HepG2 (cell line): Measurements from ENCODE around the gene CEP44. TPM values are rescaled to one million over a fixed set of nuclear protein-coding genes. Genes with fewer than 3 reads are reported as not detected.
A peak's percentile ranks its signal among the peaks of the same experiment; 100 is the strongest.

Experiments
- CBX1 ChIP-seq: IDR thresholded peaks from one replicate; pipeline ENCODE4 v1.6.1; 2016; ENCODE audit warnings: antibody characterized with exemption, low read depth
- CEBPB ChIP-seq: IDR thresholded peaks from 2 replicates; pipeline ENCODE4 v1.6.1; 2011; ENCODE audit warnings: low read depth, low read length, improper control_type of control experiment, borderline replicate concordance
- ERF ChIP-seq: IDR thresholded peaks from 2 replicates; pipeline ENCODE4 v1.6.1; 2018; ENCODE audit warnings: missing biosample characterization, missing genetic modification reagents
- FOSL2 ChIP-seq: sonication (generic); formaldehyde crosslinking; IDR thresholded peaks from 2 replicates; pipeline ENCODE4 v1.4.0; 2020; ENCODE audit warnings: missing genetic modification reagents
- GZF1 ChIP-seq: sonication (generic); formaldehyde crosslinking; IDR thresholded peaks from 2 replicates; pipeline ENCODE4 v1.5.1; 2020; ENCODE audit warnings: mild to moderate bottlenecking, missing genetic modification reagents
- HDAC2 ChIP-seq: sonication (generic); formaldehyde crosslinking; IDR thresholded peaks from 2 replicates; pipeline ENCODE4 v1.4.0; 2020; ENCODE audit warnings: missing genetic modification reagents
- HMG20B ChIP-seq: conservative IDR thresholded peaks from 2 replicates; pipeline ENCODE4 v1.6.1; 2016; ENCODE audit warnings: missing genetic modification reagents, missing compliant biosample characterization
- ISX ChIP-seq: sonication (generic); formaldehyde crosslinking; conservative IDR thresholded peaks from 2 replicates; pipeline ENCODE4 v1.5.0; 2020; ENCODE audit warnings: missing genetic modification reagents
- KAT2B ChIP-seq: fragments of 150-350 bp; IDR thresholded peaks from 2 replicates; pipeline ENCODE4 v1.6.1; 2014; ENCODE audit warnings: low read depth, low read length, borderline replicate concordance
- KDM4B ChIP-seq: sonication (generic); formaldehyde crosslinking; IDR thresholded peaks from 2 replicates; pipeline ENCODE4 v1.4.0; 2020; ENCODE audit warnings: missing genetic modification reagents
- MAFF ChIP-seq: IDR thresholded peaks from 2 replicates; pipeline ENCODE4 v1.6.1; 2011; ENCODE audit warnings: low read depth, low read length, improper control_type of control experiment
- MIXL1 ChIP-seq: IDR thresholded peaks from 2 replicates; pipeline ENCODE4 v1.6.1; 2016
- NKX3-1 ChIP-seq: sonication (generic); formaldehyde crosslinking; IDR thresholded peaks from 2 replicates; pipeline ENCODE4 v1.5.0; 2020; ENCODE audit warnings: missing genetic modification reagents
- NR2C2 ChIP-seq: sonication (generic); formaldehyde crosslinking; IDR thresholded peaks from 2 replicates; pipeline ENCODE4 v1.4.0; 2020; ENCODE audit warnings: missing genetic modification reagents, mild to moderate bottlenecking, moderate library complexity, borderline replicate concordance
- PRMT3 ChIP-seq: sonication (generic); formaldehyde crosslinking; IDR thresholded peaks from 2 replicates; pipeline ENCODE4 v1.8.1; 2022; ENCODE audit warnings: low read depth, mild to moderate bottlenecking, moderate library complexity, missing genetic modification reagents, borderline replicate concordance
- SUZ12 ChIP-seq: fragments of 150-350 bp; IDR thresholded peaks from 2 replicates; pipeline ENCODE4 v1.6.1; 2014; ENCODE audit warnings: low read depth, low read length
- TEAD3 ChIP-seq: optimal IDR thresholded peaks from 2 replicates; pipeline ENCODE3; 2016; ENCODE audit warnings: borderline replicate concordance
- U2AF2 ChIP-seq: fragments of 200-400 bp; formaldehyde crosslinking; IDR thresholded peaks from 2 replicates; pipeline ENCODE4 v1.6.1; 2017; ENCODE audit warnings: low read depth, mild to moderate bottlenecking, low read length
- ZNF235 ChIP-seq: sonication (generic); formaldehyde crosslinking; IDR thresholded peaks from 2 replicates; pipeline ENCODE4 v1.8.1; 2023; ENCODE audit warnings: mild to moderate bottlenecking, missing genetic modification reagents, borderline replicate concordance
- ZNF326 ChIP-seq: sonication (generic); formaldehyde crosslinking; IDR thresholded peaks from 2 replicates; pipeline ENCODE4 v1.4.0; 2020; ENCODE audit warnings: missing genetic modification reagents, borderline replicate concordance
- ZNF333 ChIP-seq: sonication (generic); formaldehyde crosslinking; IDR thresholded peaks from 2 replicates; pipeline ENCODE4 v1.4.0; 2020; ENCODE audit warnings: mild to moderate bottlenecking, missing genetic modification reagents, borderline replicate concordance
- ZNF33A ChIP-seq: sonication (generic); formaldehyde crosslinking; IDR thresholded peaks from 2 replicates; pipeline ENCODE4 v1.5.1; 2020; ENCODE audit warnings: missing genetic modification reagents, mild to moderate bottlenecking, moderate library complexity, borderline replicate concordance
- ZNF441 ChIP-seq: sonication (generic); formaldehyde crosslinking; IDR thresholded peaks from 2 replicates; pipeline ENCODE4 v1.7.0; 2021; ENCODE audit warnings: missing genetic modification reagents, borderline replicate concordance
- ZNF451 ChIP-seq: sonication (generic); formaldehyde crosslinking; IDR thresholded peaks from 2 replicates; pipeline ENCODE4 v1.5.0; 2020; ENCODE audit warnings: mild to moderate bottlenecking, missing genetic modification reagents
- ZNF484 ChIP-seq: sonication (generic); formaldehyde crosslinking; IDR thresholded peaks from 2 replicates; pipeline ENCODE4 v1.5.1; 2020; ENCODE audit warnings: mild to moderate bottlenecking, low read depth, missing genetic modification reagents, borderline replicate concordance
- ZNF564 ChIP-seq: sonication (generic); formaldehyde crosslinking; IDR thresholded peaks from 2 replicates; pipeline ENCODE4 v1.8.1; 2023; ENCODE audit warnings: mild to moderate bottlenecking, missing genetic modification reagents
- ZNF605 ChIP-seq: sonication (generic); formaldehyde crosslinking; IDR thresholded peaks from 2 replicates; pipeline ENCODE4 v1.8.0; 2022; ENCODE audit warnings: mild to moderate bottlenecking, missing genetic modification reagents
- ZNF7 ChIP-seq: IDR thresholded peaks from 2 replicates; pipeline ENCODE4 v1.6.1; 2016; ENCODE audit warnings: missing biosample characterization, missing genetic modification reagents
- ZNF777 ChIP-seq: sonication (generic); formaldehyde crosslinking; IDR thresholded peaks from 2 replicates; pipeline ENCODE4 v1.4.0; 2020; ENCODE audit warnings: missing genetic modification reagents
- ZNF782 ChIP-seq: sonication (generic); formaldehyde crosslinking; IDR thresholded peaks from 2 replicates; pipeline ENCODE4 v1.4.0; 2020; ENCODE audit warnings: missing genetic modification reagents, mild to moderate bottlenecking, borderline replicate concordance
- ZNF883 ChIP-seq: sonication (generic); formaldehyde crosslinking; IDR thresholded peaks from 2 replicates; pipeline ENCODE4 v1.5.1; 2020; ENCODE audit warnings: mild to moderate bottlenecking, missing genetic modification reagents; ENCODE audit errors: not compliant biosample characterization
- polyA plus RNA-seq, 8 experiments: library from polyadenylated mRNA; depleted of rRNA in 3 of 8; stranded (reverse) in 7 of 8; unstranded in 1 of 8; fragments of >200 nt; fragmentation: Illumina TruSeq in 4 of 8; extraction: Trizol in 4 of 8; gene quantifications; 2 replicates each; pipeline versions ENCODE4 v1.2.1 to v1.2.3, GENCODE V29; 2011 to 2016; ENCODE audit warnings: low read depth in 4 of 8, missing spikeins in 1 of 8, mixed read lengths in 1 of 8; ENCODE audit not compliant: insufficient read depth in 1 of 8
- total RNA-seq, 5 experiments: library from RNA; depleted of rRNA; stranded (reverse); fragments of >200 nt; fragmentation: Illumina TruSeq; extraction: Trizol; gene quantifications; 2 replicates each; pipeline ENCODE4 v1.2.3, GENCODE V29; 2016; ENCODE audit warnings: low read depth in 1 of 5
- TF ChIP-seq, protein P1 (sequence below): IDR thresholded peaks from 2 replicates; pipeline ENCODE4 v1.6.1; 2016; ENCODE audit warnings: low read depth, control low read depth
- TF ChIP-seq, protein P2 (sequence below): sonication (generic); formaldehyde crosslinking; IDR thresholded peaks from 2 replicates; pipeline ENCODE4 v1.8.1; 2023; ENCODE audit warnings: missing genetic modification reagents, inconsistent platforms, borderline replicate concordance

CEP44 gene
- total and polyA plus RNA-seq, 2 of the 13 experiments (the other 11 are each of a cell fraction or from before 2014, with no cell fraction given): 5.5 to 11.9 TPM

DNA sequence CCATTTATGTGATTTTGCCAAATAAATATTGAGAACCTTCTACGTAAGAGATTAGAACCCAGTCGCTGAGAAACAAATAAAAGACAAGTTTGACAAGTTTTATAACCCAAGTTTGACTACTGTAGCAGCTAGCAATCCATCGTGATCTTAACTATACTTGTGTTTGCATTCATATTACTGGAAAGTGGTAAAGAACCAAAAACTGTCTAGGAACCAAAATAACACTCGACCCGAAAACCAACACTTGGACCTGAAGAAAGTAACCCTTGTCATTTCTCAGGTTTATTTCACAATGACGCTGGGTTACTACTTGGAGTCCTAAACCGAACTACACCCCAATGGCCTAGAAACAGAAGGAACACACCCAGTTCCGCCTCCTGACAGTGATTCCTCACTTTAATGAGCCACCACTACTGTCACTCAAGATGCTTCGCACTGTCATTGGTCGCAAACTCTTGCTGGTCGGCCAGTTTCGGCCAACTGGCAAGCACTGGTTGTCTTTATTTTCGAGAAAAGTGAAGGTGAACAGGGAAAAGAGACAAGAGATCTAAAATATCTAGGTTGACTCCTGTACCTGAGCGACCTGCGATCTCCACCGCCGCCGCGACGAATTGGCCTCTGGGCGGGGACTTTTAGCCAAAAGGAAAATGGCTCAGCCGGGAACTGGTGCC lies 740 bp upstream of the CEP44 start (continued):
- TF ChIP-seq, protein P1, sequence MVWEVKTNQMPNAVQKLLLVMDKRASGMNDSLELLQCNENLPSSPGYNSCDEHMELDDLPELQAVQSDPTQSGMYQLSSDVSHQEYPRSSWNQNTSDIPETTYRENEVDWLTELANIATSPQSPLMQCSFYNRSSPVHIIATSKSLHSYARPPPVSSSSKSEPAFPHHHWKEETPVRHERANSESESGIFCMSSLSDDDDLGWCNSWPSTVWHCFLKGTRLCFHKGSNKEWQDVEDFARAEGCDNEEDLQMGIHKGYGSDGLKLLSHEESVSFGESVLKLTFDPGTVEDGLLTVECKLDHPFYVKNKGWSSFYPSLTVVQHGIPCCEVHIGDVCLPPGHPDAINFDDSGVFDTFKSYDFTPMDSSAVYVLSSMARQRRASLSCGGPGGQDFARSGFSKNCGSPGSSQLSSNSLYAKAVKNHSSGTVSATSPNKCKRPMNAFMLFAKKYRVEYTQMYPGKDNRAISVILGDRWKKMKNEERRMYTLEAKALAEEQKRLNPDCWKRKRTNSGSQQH (CRISPR knock-in tag): no peak
- no peak for TF ChIP-seq MIXL1 (CRISPR knock-in tag)
- TF ChIP-seq CEBPB: peak; percentile 37; the same call in 1 of the 2 replicates
- no peak for TF ChIP-seq FOSL2
- no peak for TF ChIP-seq NKX3-1 (CRISPR knock-in tag)
- no peak for TF ChIP-seq KAT2B
- TF ChIP-seq ZNF33A: no peak
- TF ChIP-seq HMG20B (CRISPR knock-in tag): no peak
- TF ChIP-seq ZNF235 (CRISPR knock-in tag): no peak
- peak; percentile 82 for TF ChIP-seq ZNF605 (CRISPR knock-in tag)
- TF ChIP-seq ISX (CRISPR knock-in tag): no peak
- TF ChIP-seq ZNF7 (CRISPR knock-in tag): no peak
- no peak for TF ChIP-seq ZNF451 (CRISPR knock-in tag)
- no peak for TF ChIP-seq ZNF326 (CRISPR knock-in tag)
- TF ChIP-seq ZNF564 (CRISPR knock-in tag): no peak
- no peak for TF ChIP-seq PRMT3 (CRISPR knock-in tag)
- TF ChIP-seq HDAC2 (CRISPR knock-in tag): no peak
- peak; percentile 2; the same call in 1 of the 2 replicates for TF ChIP-seq ERF (CRISPR knock-in tag)
- no peak for TF ChIP-seq KDM4B (CRISPR knock-in tag)
- TF ChIP-seq ZNF333 (CRISPR knock-in tag): no peak
- TF ChIP-seq, protein P2, sequence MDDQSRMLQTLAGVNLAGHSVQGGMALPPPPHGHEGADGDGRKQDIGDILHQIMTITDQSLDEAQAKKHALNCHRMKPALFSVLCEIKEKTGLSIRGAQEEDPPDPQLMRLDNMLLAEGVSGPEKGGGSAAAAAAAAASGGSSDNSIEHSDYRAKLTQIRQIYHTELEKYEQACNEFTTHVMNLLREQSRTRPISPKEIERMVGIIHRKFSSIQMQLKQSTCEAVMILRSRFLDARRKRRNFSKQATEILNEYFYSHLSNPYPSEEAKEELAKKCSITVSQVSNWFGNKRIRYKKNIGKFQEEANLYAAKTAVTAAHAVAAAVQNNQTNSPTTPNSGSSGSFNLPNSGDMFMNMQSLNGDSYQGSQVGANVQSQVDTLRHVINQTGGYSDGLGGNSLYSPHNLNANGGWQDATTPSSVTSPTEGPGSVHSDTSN (CRISPR knock-in tag): peak; percentile 79; the same call in 1 of the 2 replicates
- TF ChIP-seq ZNF441 (CRISPR knock-in tag): peak; percentile 18; the same call in 1 of the 2 replicates
- TF ChIP-seq TEAD3: no peak
- TF ChIP-seq ZNF782 (CRISPR knock-in tag): no peak
- TF ChIP-seq MAFF: no peak
- TF ChIP-seq ZNF484 (CRISPR knock-in tag): no peak
- no peak for TF ChIP-seq SUZ12
- no peak for TF ChIP-seq GZF1 (CRISPR knock-in tag)
- no peak for TF ChIP-seq CBX1
- no peak for TF ChIP-seq NR2C2 (CRISPR knock-in tag)
- TF ChIP-seq ZNF777: no peak
- TF ChIP-seq ZNF883: no peak
- 0 out of 2 replicates have a peak, but pooled peaks have one; percentile 10 for TF ChIP-seq U2AF2
